ENCODE measurements around the gene CD274. TPM values are rescaled to one million over a fixed set of nuclear protein-coding genes. Genes with fewer than 3 reads are reported as not detected.
A peak's percentile ranks its signal among the peaks of the same experiment; 100 is the strongest.

Gene CD274
- total RNA-seq, 1 experiment from 2014 or later: 0.62 TPM

DNA sequence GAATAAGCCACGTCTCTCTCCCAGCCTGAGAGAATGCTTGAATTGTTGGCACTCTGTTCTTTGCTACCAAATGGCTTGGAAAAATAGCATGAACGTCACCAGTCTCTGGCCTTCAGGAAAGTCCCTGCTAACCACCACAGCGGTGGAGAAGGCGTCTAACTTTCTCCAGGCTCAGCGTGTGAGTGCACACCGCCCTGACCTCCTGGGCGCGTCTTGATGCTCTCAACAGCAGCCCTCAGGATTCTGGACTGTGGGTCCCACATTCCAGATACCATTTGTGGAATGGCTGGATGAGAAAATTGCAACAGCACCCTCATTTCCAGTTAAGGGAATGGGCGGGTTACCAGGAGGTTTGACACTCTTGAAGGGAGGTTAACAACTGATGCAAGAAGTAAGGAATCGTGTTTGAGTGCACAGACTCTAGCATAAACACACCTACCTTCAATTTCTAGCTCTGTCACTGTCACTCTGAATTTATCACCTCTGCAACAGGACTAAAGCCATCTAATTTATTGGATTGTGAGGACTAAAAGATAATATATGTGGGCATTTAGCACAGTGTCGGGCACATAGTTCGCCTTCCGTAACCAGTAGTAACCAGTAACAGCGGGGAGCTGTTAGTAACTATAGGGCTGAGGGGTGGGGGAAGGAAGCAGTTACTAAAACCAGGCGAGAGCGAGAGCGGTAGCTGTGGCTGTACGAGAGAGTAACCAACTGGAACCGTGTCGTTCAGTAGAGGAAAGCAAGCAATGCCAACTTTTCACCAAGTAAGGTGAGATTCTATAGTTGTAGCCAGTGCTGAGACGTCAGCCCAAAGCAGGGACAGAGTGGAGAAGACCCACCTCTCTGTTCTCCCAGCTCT lies 11.8 kb upstream of the CD274 start:
- peak overlapping the region; percentile 86 for H3K4me3 ChIP-seq (ENCODE audit: low read depth, low read length, poor library complexity, severe bottlenecking)
- DNase-seq (ENCODE audit: low spot score): no peak
- peak overlapping the region; percentile 85 for H3K27ac ChIP-seq (ENCODE audit: low read depth, low read length, poor library complexity, severe bottlenecking)
- no peaks in the 10 kb centered on the region for H3K9me3 ChIP-seq (ENCODE audit: low read depth, low read length, poor library complexity, severe bottlenecking)
- intact Hi-C loops (cut with micrococcal nuclease; ENCODE audit: unreplicated experiment): no loop called here
- TSS peak; percentile 97 for BruUV-seq (replicated peaks)
- peaks cover 11% of the 10 kb centered on the region for H3K4me1 ChIP-seq (ENCODE audit: insufficient read depth, low read length, poor library complexity, severe bottlenecking)
- TF ChIP-seq, protein P1, sequence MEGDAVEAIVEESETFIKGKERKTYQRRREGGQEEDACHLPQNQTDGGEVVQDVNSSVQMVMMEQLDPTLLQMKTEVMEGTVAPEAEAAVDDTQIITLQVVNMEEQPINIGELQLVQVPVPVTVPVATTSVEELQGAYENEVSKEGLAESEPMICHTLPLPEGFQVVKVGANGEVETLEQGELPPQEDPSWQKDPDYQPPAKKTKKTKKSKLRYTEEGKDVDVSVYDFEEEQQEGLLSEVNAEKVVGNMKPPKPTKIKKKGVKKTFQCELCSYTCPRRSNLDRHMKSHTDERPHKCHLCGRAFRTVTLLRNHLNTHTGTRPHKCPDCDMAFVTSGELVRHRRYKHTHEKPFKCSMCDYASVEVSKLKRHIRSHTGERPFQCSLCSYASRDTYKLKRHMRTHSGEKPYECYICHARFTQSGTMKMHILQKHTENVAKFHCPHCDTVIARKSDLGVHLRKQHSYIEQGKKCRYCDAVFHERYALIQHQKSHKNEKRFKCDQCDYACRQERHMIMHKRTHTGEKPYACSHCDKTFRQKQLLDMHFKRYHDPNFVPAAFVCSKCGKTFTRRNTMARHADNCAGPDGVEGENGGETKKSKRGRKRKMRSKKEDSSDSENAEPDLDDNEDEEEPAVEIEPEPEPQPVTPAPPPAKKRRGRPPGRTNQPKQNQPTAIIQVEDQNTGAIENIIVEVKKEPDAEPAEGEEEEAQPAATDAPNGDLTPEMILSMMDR (conservative IDR thresholded peaks at IDR 0.05; ENCODE audit: low read depth, low read length): no peak
- no peak for TF ChIP-seq EZH2 (IDR thresholded peaks at IDR 0.05; ENCODE audit: borderline replicate concordance, low read depth, low read length, poor library complexity, severe bottlenecking)
- ChIA-PET POLR2A (ENCODE audit: low non-redundant PET) (no interaction called here), CTCF (interaction anchor here (0.7 kb wide), 1 partner anchor 12 kb away, joined by 4 read pairs; no protein-coding TSS in a partner anchor)
- no peaks in the 10 kb centered on the region for H3K27me3 ChIP-seq (replicated peaks; ENCODE audit: insufficient read depth, low read depth, low read length, poor library complexity)
- H3K36me3 ChIP-seq (ENCODE audit: insufficient read depth, low read length, poor library complexity, severe bottlenecking): peaks cover 3% of the 10 kb centered on the region

DNA sequence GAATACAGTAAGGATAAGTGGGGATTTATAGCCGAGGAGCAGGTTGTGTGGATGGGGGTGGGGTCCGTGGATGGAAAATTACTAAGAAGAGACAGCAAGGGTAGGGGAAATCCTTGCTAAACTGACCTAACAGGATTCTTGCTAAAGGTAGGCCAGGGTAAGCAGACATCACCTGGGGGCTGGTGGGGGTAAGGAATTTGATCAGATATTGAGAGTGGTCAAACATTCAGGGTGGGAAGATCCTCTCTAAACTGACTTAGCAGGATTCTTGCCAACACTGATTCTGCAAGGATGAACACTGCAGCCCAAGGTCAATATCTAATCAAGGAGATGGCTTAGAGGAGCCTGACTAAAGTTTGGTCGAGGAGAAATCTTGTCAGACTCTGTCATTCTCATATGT lies 9.9 kb upstream of the CD274 start:
- no peaks in the 10 kb centered on the region for H3K9me3 ChIP-seq (ENCODE audit: low read depth, low read length, poor library complexity, severe bottlenecking)
- no peak for DNase-seq (ENCODE audit: low spot score)
- H3K27ac ChIP-seq (ENCODE audit: low read depth, low read length, poor library complexity, severe bottlenecking): no peak overlapping the region
- POLR2A ChIA-PET (ENCODE audit: low non-redundant PET): no interaction called here
- H3K4me1 ChIP-seq (ENCODE audit: insufficient read depth, low read length, poor library complexity, severe bottlenecking): peaks cover 11% of the 10 kb centered on the region
- BruUV-seq (replicated peaks): no TSS peak
- CTCF ChIA-PET: interaction anchor here (1.2 kb wide), 1 partner anchor 161 kb away, joined by 4 read pairs; no protein-coding TSS in a partner anchor
- TF ChIP-seq, protein P1 (conservative IDR thresholded peaks at IDR 0.05; ENCODE audit: low read depth, low read length): no peak
- no peaks in the 10 kb centered on the region for H3K27me3 ChIP-seq (replicated peaks; ENCODE audit: insufficient read depth, low read depth, low read length, poor library complexity)
- H3K36me3 ChIP-seq (ENCODE audit: insufficient read depth, low read length, poor library complexity, severe bottlenecking): peaks cover under 1% of the 10 kb centered on the region
- H3K4me3 ChIP-seq (ENCODE audit: low read depth, low read length, poor library complexity, severe bottlenecking): no peak overlapping the region
- intact Hi-C loops (cut with micrococcal nuclease; ENCODE audit: unreplicated experiment): loop anchor here (5.0 kb wide), 1 partner anchor 688 kb away; no protein-coding TSS in a partner anchor

- intact Hi-C loops (cut with micrococcal nuclease; ENCODE audit: unreplicated experiment): loop anchor here (5.0 kb wide), 1 partner anchor 689 kb away; no protein-coding TSS in a partner anchor
- Histone ChIP-seq H3K9me3 (ENCODE audit: low read depth, low read length, poor library complexity, severe bottlenecking) (no peaks in the 10 kb centered on the region), H3K27me3 (replicated peaks; ENCODE audit: insufficient read depth, low read depth, low read length, poor library complexity) (no peaks in the 10 kb centered on the region), H3K36me3 (ENCODE audit: insufficient read depth, low read length, poor library complexity, severe bottlenecking) (no peaks in the 10 kb centered on the region), H3K4me1 (ENCODE audit: insufficient read depth, low read length, poor library complexity, severe bottlenecking) (peaks cover 11% of the 10 kb centered on the region), H3K4me3 (ENCODE audit: low read depth, low read length, poor library complexity, severe bottlenecking) (no peak overlapping the region), H3K27ac (ENCODE audit: low read depth, low read length, poor library complexity, severe bottlenecking) (no peak overlapping the region)
- BruUV-seq (replicated peaks): no TSS peak
- ChIA-PET CTCF (no interaction called here), POLR2A (ENCODE audit: low non-redundant PET) (no interaction called here)
- no peak for DNase-seq (ENCODE audit: low spot score)
- TF ChIP-seq, protein P1 (conservative IDR thresholded peaks at IDR 0.05; ENCODE audit: low read depth, low read length): no peak
- no peak for TF ChIP-seq EZH2 (IDR thresholded peaks at IDR 0.05; ENCODE audit: borderline replicate concordance, low read depth, low read length, poor library complexity, severe bottlenecking)
Measured at GRCh38 chr9:5441043-5441442, 9.3 kb upstream of the CD274 start.

Data from A673 (cell line).